ENCODE results near the gene UBTF. TPM values are rescaled to one million over a fixed set of nuclear protein-coding genes. Genes with fewer than 3 reads are reported as not detected.
A peak's percentile ranks its signal among the peaks of the same experiment; 100 is the strongest.

The UBTF gene
- total RNA-seq, 1 experiment from 2014 or later = 74.3 TPM

- no peaks in the 10 kb centered on the region for H3K9me3 Mint-ChIP-seq (ENCODE audit: unreplicated experiment)
- CTCF ChIA-PET = interaction anchor here (0.6 to 1.1 kb wide), 3 partner anchors 26 to 128 kb away, joined by 3 to 6 read pairs (median 4); no protein-coding TSS in a partner anchor
These were observed 20.5 kb downstream of the UBTF start for GRCh38 chr17:44198721-44199552.

DNA sequence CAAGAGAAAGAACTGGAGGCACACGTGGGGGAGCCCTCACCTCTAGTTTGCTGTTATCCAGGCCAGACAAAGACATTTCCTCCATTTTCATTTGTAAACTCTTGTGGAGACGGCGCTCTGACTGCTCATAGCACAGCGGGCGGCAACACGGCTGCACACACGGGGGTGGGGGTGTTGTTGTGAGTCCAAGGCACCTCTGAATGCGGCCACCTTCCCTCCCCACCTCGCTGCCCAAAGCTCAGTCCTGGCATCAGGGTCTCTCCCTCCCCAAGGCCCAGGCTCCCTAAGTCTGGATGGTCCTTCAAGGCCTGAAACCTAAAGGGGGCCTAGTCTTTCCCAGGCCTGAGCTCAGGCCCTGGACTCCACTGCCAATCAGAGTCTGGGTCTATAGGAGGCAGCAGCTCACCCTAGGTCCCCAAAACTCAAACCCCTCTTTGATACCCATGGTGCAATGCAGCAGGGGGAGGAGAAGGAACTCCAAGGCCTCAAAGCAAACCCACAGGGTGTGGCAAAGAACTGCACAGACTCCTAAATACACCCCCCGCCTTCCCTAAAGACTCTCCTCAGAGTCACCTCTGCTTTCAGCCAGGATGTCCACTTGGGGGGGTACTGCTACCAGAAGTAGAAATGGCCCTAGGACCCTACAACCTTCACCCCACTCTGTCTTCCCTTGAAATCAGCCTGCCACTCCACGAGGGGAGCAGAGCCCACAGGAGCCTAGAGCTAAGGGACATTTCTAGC, 21.3 kb downstream of the UBTF start:
- Mint-ChIP-seq H3K27me3 (ENCODE audit: insufficient read depth, unreplicated experiment) (no peaks in the 10 kb centered on the region), H3K36me3 (ENCODE audit: insufficient read depth, unreplicated experiment) (peaks cover 66% of the 10 kb centered on the region), H3K27ac (ENCODE audit: unreplicated experiment) (peak overlapping the region; percentile 60), H3K4me1 (ENCODE audit: low read depth, unreplicated experiment) (peaks cover 16% of the 10 kb centered on the region), H3K9me3 (ENCODE audit: unreplicated experiment) (no peaks in the 10 kb centered on the region), H3K4me3 (ENCODE audit: unreplicated experiment) (peak overlapping the region; percentile 70)
- Histone ChIP-seq H3K4me3 (ENCODE audit: low read depth, low read length) (peak overlapping the region; percentile 91), H3K36me3 (ENCODE audit: control insufficient read depth, insufficient read depth, low read length) (peaks cover 2% of the 10 kb centered on the region), H3K4me1 (peaks cover 19% of the 10 kb centered on the region), H3K9me3 (no peaks in the 10 kb centered on the region), H3K27me3 (replicated peaks; ENCODE audit: control insufficient read depth, insufficient read depth, low read length) (no peaks in the 10 kb centered on the region)
- peak in 1 of 2 experiments; percentile 32 for TF ChIP-seq CTCF (IDR thresholded peaks at IDR 0.05; ENCODE audit: insufficient read depth in 1 of 2, low read depth in 1 of 2, low read length in 1 of 2, severe bottlenecking in 1 of 2, unreplicated experiment in 1 of 2)
- BruUV-seq (replicated peaks) = TSS peak; percentile 47
- peak in 1 of 2 experiments; percentile 44 for DNase-seq
- ChIA-PET CTCF (interaction anchor here (0.8 to 1.1 kb wide), 2 partner anchors 30 to 129 kb away, joined by 3 to 6 read pairs; no protein-coding TSS in a partner anchor), POLR2A (interaction anchor here (0.6 kb wide), 1 partner anchor 71 kb away, joined by 5 read pairs; no protein-coding TSS in a partner anchor)
- intact Hi-C loops (cut with micrococcal nuclease; ENCODE audit: unreplicated experiment) = loop anchor here (2.0 kb wide), 1 partner anchor 133 kb away; no protein-coding TSS in a partner anchor

More at GRCh38 chr17:44198721-44199552, 20.5 kb downstream of the UBTF start:
- no peak for TF ChIP-seq CTCF (IDR thresholded peaks at IDR 0.05; ENCODE audit: insufficient read depth in 1 of 2, low read depth in 1 of 2, low read length in 1 of 2, severe bottlenecking in 1 of 2, unreplicated experiment in 1 of 2)
- peaks cover 22% of the 10 kb centered on the region for H3K4me1 Mint-ChIP-seq (ENCODE audit: low read depth, unreplicated experiment)
- intact Hi-C loops (cut with micrococcal nuclease; ENCODE audit: unreplicated experiment) = loop anchor here (2.0 kb wide), 1 partner anchor 132 kb away; no protein-coding TSS in a partner anchor
- peak overlapping the region; percentile 60 for H3K27ac Mint-ChIP-seq (ENCODE audit: unreplicated experiment)
- H3K27me3 Mint-ChIP-seq (ENCODE audit: insufficient read depth, unreplicated experiment) = no peaks in the 10 kb centered on the region
- peak overlapping the region; percentile 96 for H3K4me3 Mint-ChIP-seq (ENCODE audit: unreplicated experiment)
- POLR2A ChIA-PET = interaction anchor here (0.6 to 2.3 kb wide), 6 partner anchors 12 to 508 kb away, joined by 5 to 11 read pairs (median 6); partner anchors contain the start of gene TMUB2
- peaks cover 60% of the 10 kb centered on the region for H3K36me3 Mint-ChIP-seq (ENCODE audit: insufficient read depth, unreplicated experiment)
- H3K9me3 ChIP-seq = no peaks in the 10 kb centered on the region
- peak; percentile 67 to 78 for DNase-seq
- H3K36me3 ChIP-seq (ENCODE audit: control insufficient read depth, insufficient read depth, low read length) = peaks cover 2% of the 10 kb centered on the region
- H3K27me3 ChIP-seq (replicated peaks; ENCODE audit: control insufficient read depth, insufficient read depth, low read length) = no peaks in the 10 kb centered on the region
- BruUV-seq (replicated peaks) = no TSS peak
- H3K4me1 ChIP-seq = peaks cover 14% of the 10 kb centered on the region; the same call in 1 of the 2 replicates
- H3K4me3 ChIP-seq (ENCODE audit: low read depth, low read length) = peak overlapping the region; percentile 91

GRCh38 chr17:44197107-44197506, 22.4 kb downstream of the UBTF start:
- Mint-ChIP-seq H3K27ac (ENCODE audit: unreplicated experiment) (peak overlapping the region; percentile 60), H3K4me3 (ENCODE audit: unreplicated experiment) (no peak overlapping the region), H3K9me3 (ENCODE audit: unreplicated experiment) (no peaks in the 10 kb centered on the region), H3K36me3 (ENCODE audit: insufficient read depth, unreplicated experiment) (peaks cover 76% of the 10 kb centered on the region), H3K27me3 (ENCODE audit: insufficient read depth, unreplicated experiment) (no peaks in the 10 kb centered on the region), H3K4me1 (ENCODE audit: low read depth, unreplicated experiment) (peaks cover 20% of the 10 kb centered on the region)
- H3K27me3 ChIP-seq (replicated peaks; ENCODE audit: control insufficient read depth, insufficient read depth, low read length) = no peaks in the 10 kb centered on the region
- TF ChIP-seq CTCF (IDR thresholded peaks at IDR 0.05; ENCODE audit: insufficient read depth in 1 of 2, low read depth in 1 of 2, low read length in 1 of 2, severe bottlenecking in 1 of 2, unreplicated experiment in 1 of 2) = no peak
- intact Hi-C loops (cut with micrococcal nuclease; ENCODE audit: unreplicated experiment) = no loop called here
- POLR2A ChIA-PET = no interaction called here
- no peaks in the 10 kb centered on the region for H3K9me3 ChIP-seq
- H3K36me3 ChIP-seq (ENCODE audit: control insufficient read depth, insufficient read depth, low read length) = peaks cover 4% of the 10 kb centered on the region
- H3K4me3 ChIP-seq (ENCODE audit: low read depth, low read length) = no peak overlapping the region
- no peak for DNase-seq
- BruUV-seq (replicated peaks) = no TSS peak
- CTCF ChIA-PET = no interaction called here
- H3K4me1 ChIP-seq = peaks cover 29% of the 10 kb centered on the region

Measured in Caco-2 (cell line).